ENCODE measurements around the gene PIP5K1A. TPM values are rescaled to one million over a fixed set of nuclear protein-coding genes. Genes with fewer than 3 reads are reported as not detected.

PIP5K1A gene
- total RNA-seq, 4 donors from 2014 or later: 42.8 to 80.1 (median 49.9) TPM

- H3K4me1 ChIP-seq: peaks cover 0 to 44% (median 5%) of the 10 kb centered on the region in 3 donors
- 90 to 93% methylated on average over 2 to 3 of the region's 22 CpGs for WGBS, 2 donors (ENCODE audit: low coverage in 1 of 2)
- H3K36me3 ChIP-seq: peaks cover 0 to 66% of the 10 kb centered on the region in 2 donors
- peak; percentile 23 for ATAC-seq
- H3K27me3 ChIP-seq: no peaks in the 10 kb centered on the region
- peak overlapping the region in 3 of 4 donors; percentile 5 to 39 (median 16) for H3K27ac ChIP-seq
- TF ChIP-seq EP300 (IDR thresholded peaks at IDR 0.05) (no peak), POLR2AphosphoS5 (IDR thresholded peaks at IDR 0.05) (no peak), CTCF (IDR thresholded peaks at IDR 0.05) (no peak), POLR2A (IDR thresholded peaks at IDR 0.05) (no peak)
- no peak overlapping the region for H3K4me3 ChIP-seq
- H3K9me3 ChIP-seq: no peaks in the 10 kb centered on the region
Observed at GRCh38 chr1:151158751-151159251, 39.6 kb upstream of the PIP5K1A start.

GRCh38 chr1:151159373-151159772, 39.0 kb upstream of the PIP5K1A start:
- H3K36me3 ChIP-seq: peaks cover 0 to 62% of the 10 kb centered on the region in 2 donors
- no peaks in the 10 kb centered on the region for H3K9me3 ChIP-seq
- H3K27ac ChIP-seq: peak overlapping the region in 3 of 4 donors; percentile 5 to 39 (median 16)
- ATAC-seq: no peak
- H3K4me1 ChIP-seq: peaks cover 0 to 50% (median 11%) of the 10 kb centered on the region in 3 donors
- no peak for TF ChIP-seq POLR2AphosphoS5 (IDR thresholded peaks at IDR 0.05)
- TF ChIP-seq CTCF (IDR thresholded peaks at IDR 0.05): no peak
- no peak for TF ChIP-seq POLR2A (IDR thresholded peaks at IDR 0.05)
- TF ChIP-seq EP300 (IDR thresholded peaks at IDR 0.05): no peak
- no peaks in the 10 kb centered on the region for H3K27me3 ChIP-seq
- no peak overlapping the region for H3K4me3 ChIP-seq

- Histone ChIP-seq H3K4me3 (peak overlapping the region; percentile 70 to 96), H3K9me3 (no peaks in the 10 kb centered on the region), H3K27me3 (no peaks in the 10 kb centered on the region), H3K36me3 (peaks cover 0 to 52% of the 10 kb centered on the region in 2 donors), H3K27ac (peak overlapping the region; percentile 84 to 96 (median 90)), H3K4me1 (peaks cover 4 to 63% (median 22%) of the 10 kb centered on the region in 3 donors)
- peak; percentile 33 for ATAC-seq
- WGBS, 2 donors (ENCODE audit: low coverage in 1 of 2): 16 to 31% methylated on average over 5 to 6 of the region's 11 CpGs
- TF ChIP-seq POLR2AphosphoS5 (IDR thresholded peaks at IDR 0.05) (peak; percentile 15), CTCF (IDR thresholded peaks at IDR 0.05) (no peak), EP300 (IDR thresholded peaks at IDR 0.05) (no peak), POLR2A (IDR thresholded peaks at IDR 0.05) (peak in 1 of 2 donors; percentile 16)
Observed at GRCh38 chr1:151164732-151165280, 33.5 kb upstream of the PIP5K1A start.

- 0 to 18% methylated on average over 7 of the region's 15 CpGs for WGBS, 2 donors (ENCODE audit: low coverage in 1 of 2)
- Histone ChIP-seq H3K27me3 (no peaks in the 10 kb centered on the region), H3K9me3 (no peaks in the 10 kb centered on the region), H3K36me3 (peaks cover 0 to 51% of the 10 kb centered on the region in 2 donors), H3K4me1 (peaks cover 4 to 60% (median 22%) of the 10 kb centered on the region in 3 donors), H3K27ac (peak overlapping the region; percentile 84 to 96 (median 90)), H3K4me3 (peak overlapping the region; percentile 70 to 96)
- no peak for TF ChIP-seq CTCF (IDR thresholded peaks at IDR 0.05)
- no peak for TF ChIP-seq EP300 (IDR thresholded peaks at IDR 0.05)
- no peak for TF ChIP-seq POLR2AphosphoS5 (IDR thresholded peaks at IDR 0.05)
- no peak for TF ChIP-seq POLR2A (IDR thresholded peaks at IDR 0.05)
- ATAC-seq: peak; percentile 68
Observed at GRCh38 chr1:151165281-151165737, 33.0 kb upstream of the PIP5K1A start.
